WTC11 (cell line): ENCODE measurements around the gene PRR5L. TPM values are rescaled to one million over a fixed set of nuclear protein-coding genes. Genes with fewer than 3 reads are reported as not detected.

ENCODE experiments used
- ARID4B ChIP-seq: sonication (generic); formaldehyde crosslinking; IDR thresholded peaks from 2 replicates; pipeline ENCODE4 v1.8.0; 2023; ENCODE audit warnings: missing genetic modification reagents, mild to moderate bottlenecking, borderline replicate concordance
- ATF2 ChIP-seq: sonication (generic); formaldehyde crosslinking; IDR thresholded peaks from 2 replicates; pipeline ENCODE4 v1.8.1; 2022; ENCODE audit warnings: low read depth, missing genetic modification reagents, borderline replicate concordance
- ATF6 ChIP-seq: sonication (generic); formaldehyde crosslinking; IDR thresholded peaks from 2 replicates; pipeline ENCODE4 v1.8.1; 2023; ENCODE audit warnings: mild to moderate bottlenecking, missing genetic modification reagents
- CDX4 ChIP-seq: fragments of 250-450 bp; sonication (Bioruptor Pico); IDR thresholded peaks from 2 replicates; pipeline ENCODE4 v1.9.0; 2021; ENCODE audit warnings: moderate library complexity, mild to moderate bottlenecking, inconsistent platforms, borderline replicate concordance
- E2F4 ChIP-seq: sonication (generic); formaldehyde crosslinking; IDR thresholded peaks from 2 replicates; pipeline ENCODE4 v1.8.1; 2022; ENCODE audit warnings: low read depth, mild to moderate bottlenecking, moderate library complexity, missing genetic modification reagents, borderline replicate concordance
- ELF4 ChIP-seq: sonication (generic); formaldehyde crosslinking; IDR thresholded peaks from 2 replicates; pipeline ENCODE4 v1.8.1; 2022; ENCODE audit warnings: low read depth, mild to moderate bottlenecking, moderate library complexity, missing genetic modification reagents
- ESRRA ChIP-seq: sonication (generic); formaldehyde crosslinking; IDR thresholded peaks from 2 replicates; pipeline ENCODE4 v1.8.1; 2022; ENCODE audit warnings: mild to moderate bottlenecking, missing genetic modification reagents, borderline replicate concordance
- FOXK1 ChIP-seq: sonication (generic); formaldehyde crosslinking; IDR thresholded peaks from 2 replicates; pipeline ENCODE4 v1.8.0; 2022; ENCODE audit warnings: mild to moderate bottlenecking, moderate library complexity, missing genetic modification reagents
- GABPB1 ChIP-seq: sonication (generic); formaldehyde crosslinking; IDR thresholded peaks from 2 replicates; pipeline ENCODE4 v1.8.1; 2023; ENCODE audit warnings: mild to moderate bottlenecking, missing genetic modification reagents
- GTF2I ChIP-seq: fragments of 250-450 bp; sonication (Bioruptor Pico); conservative IDR thresholded peaks from 2 replicates; pipeline ENCODE4 v1.4.0; 2021; ENCODE audit warnings: mild to moderate bottlenecking
- HMGXB4 ChIP-seq: sonication (generic); formaldehyde crosslinking; IDR thresholded peaks from 2 replicates; pipeline ENCODE4 v1.8.1; 2023; ENCODE audit warnings: mild to moderate bottlenecking, moderate library complexity, missing genetic modification reagents
- NFATC4 ChIP-seq: fragments of 250-450 bp; sonication (Bioruptor Pico); IDR thresholded peaks from 2 replicates; pipeline ENCODE4 v1.9.0; 2021; ENCODE audit warnings: mild to moderate bottlenecking
- NFE2L1 ChIP-seq: sonication (generic); formaldehyde crosslinking; IDR thresholded peaks from 2 replicates; pipeline ENCODE4 v1.8.1; 2023; ENCODE audit warnings: missing genetic modification reagents
- NR2C2 ChIP-seq: sonication (generic); formaldehyde crosslinking; IDR thresholded peaks from 2 replicates; pipeline ENCODE4 v1.8.0; 2022; ENCODE audit warnings: mild to moderate bottlenecking, missing genetic modification reagents
- PRRX2 ChIP-seq: fragments of 250-450 bp; sonication (Bioruptor Pico); IDR thresholded peaks from 2 replicates; pipeline ENCODE4 v1.8.0; 2021; ENCODE audit warnings: mild to moderate bottlenecking
- SMAD3 ChIP-seq: sonication (generic); formaldehyde crosslinking; IDR thresholded peaks from 2 replicates; pipeline ENCODE4 v1.8.0; 2022; ENCODE audit warnings: missing genetic modification reagents, mild to moderate bottlenecking, borderline replicate concordance
- SOX15 ChIP-seq: fragments of 250-450 bp; sonication (Bioruptor Pico); IDR thresholded peaks from 2 replicates; pipeline ENCODE4 v1.9.0; 2021; ENCODE audit warnings: mild to moderate bottlenecking
- TEAD1 ChIP-seq: sonication (generic); formaldehyde crosslinking; IDR thresholded peaks from 2 replicates; pipeline ENCODE4 v1.8.0; 2022; ENCODE audit warnings: mild to moderate bottlenecking, missing genetic modification reagents
- TP53 ChIP-seq: sonication (generic); formaldehyde crosslinking; IDR thresholded peaks from 2 replicates; pipeline ENCODE4 v1.8.1; 2023; ENCODE audit warnings: mild to moderate bottlenecking, missing genetic modification reagents
- ZMAT4 ChIP-seq: fragments of 250-450 bp; sonication (Bioruptor Pico); IDR thresholded peaks from 2 replicates; pipeline ENCODE4 v1.9.0; 2021; ENCODE audit warnings: mild to moderate bottlenecking
- ZNF219 ChIP-seq: sonication (generic); formaldehyde crosslinking; IDR thresholded peaks from 2 replicates; pipeline ENCODE4 v1.8.0; 2023; ENCODE audit warnings: missing genetic modification reagents, mild to moderate bottlenecking, borderline replicate concordance
- ZNF232 ChIP-seq: sonication (generic); formaldehyde crosslinking; IDR thresholded peaks from 2 replicates; pipeline ENCODE4 v1.8.0; 2022; ENCODE audit warnings: mild to moderate bottlenecking, missing genetic modification reagents
- ZNF425 ChIP-seq: fragments of 250-450 bp; sonication (Bioruptor Pico); conservative IDR thresholded peaks from 2 replicates; pipeline ENCODE4 v1.9.0; 2021; ENCODE audit warnings: mild to moderate bottlenecking
- ZNF671 ChIP-seq: fragments of 250-450 bp; sonication (Bioruptor Pico); IDR thresholded peaks from 2 replicates; pipeline ENCODE4 v1.8.0; 2021; ENCODE audit warnings: mild to moderate bottlenecking
- total RNA-seq: library from RNA; stranded (reverse); gene quantifications from 3 replicates; pipeline ENCODE4 v1.2.3, GENCODE V29; 2021

The PRR5L gene
- total RNA-seq, 1 experiment from 2014 or later = 3.9 TPM

GRCh38 chr11:36509694-36510593 is 213.9 kb downstream of the PRR5L start, which contains the start of gene TRAF6 (continued):
- TF ChIP-seq ZNF425 (CRISPR knock-in tag) = no peak
- TF ChIP-seq ZMAT4 (CRISPR knock-in tag) = no peak
- TF ChIP-seq ESRRA (CRISPR knock-in tag) = peak; percentile 72; the same call in 1 of the 2 replicates
- TF ChIP-seq ZNF232 (CRISPR knock-in tag) = peak; percentile 7; the same call in 1 of the 2 replicates
- TF ChIP-seq SOX15 (CRISPR knock-in tag) = no peak
- peak; percentile 100 for TF ChIP-seq HMGXB4 (CRISPR knock-in tag)
- 0 out of 2 replicates have a peak, but pooled peaks have one; percentile 14 for TF ChIP-seq E2F4 (CRISPR knock-in tag)
- no peak for TF ChIP-seq ATF2 (CRISPR knock-in tag)
- TF ChIP-seq PRRX2 (CRISPR knock-in tag) = no peak
- no peak for TF ChIP-seq TEAD1 (CRISPR knock-in tag)
- 0 out of 2 replicates have a peak, but pooled peaks have one; percentile 25 for TF ChIP-seq NFE2L1 (CRISPR knock-in tag)
- no peak for TF ChIP-seq ZNF219 (CRISPR knock-in tag)
- TF ChIP-seq CDX4 (CRISPR knock-in tag) = no peak
- TF ChIP-seq TP53 (CRISPR knock-in tag) = no peak
- no peak for TF ChIP-seq NR2C2
- TF ChIP-seq ELF4 (CRISPR knock-in tag) = no peak
- no peak for TF ChIP-seq ATF6 (CRISPR knock-in tag)
- TF ChIP-seq ARID4B (CRISPR knock-in tag) = peak; percentile 17; the same call in 1 of the 2 replicates
- TF ChIP-seq ZNF671 = no peak
- 0 out of 2 replicates have a peak, but pooled peaks have one; percentile 4 for TF ChIP-seq GTF2I (CRISPR knock-in tag)
- peak; percentile 71 for TF ChIP-seq GABPB1 (CRISPR knock-in tag)
- no peak for TF ChIP-seq SMAD3 (CRISPR knock-in tag)
- peak; percentile 55; the same call in 1 of the 2 replicates for TF ChIP-seq FOXK1 (CRISPR knock-in tag)
- no peak for TF ChIP-seq NFATC4 (CRISPR knock-in tag)
